Myocyte (in vitro differentiated cells): ENCODE measurements around the gene SLC16A8. TPM values are rescaled to one million over a fixed set of nuclear protein-coding genes. Genes with fewer than 3 reads are reported as not detected.

Experiments
- DNase-seq: peaks from one replicate; pipeline ENCODE4 v3.0.0-alpha.2; 2012; ENCODE audit warnings: low read depth
- total RNA-seq: library from RNA; depleted of rRNA; stranded (reverse); fragments of >200 nt; gene quantifications from 2 replicates; pipeline ENCODE4 v1.2.3, GENCODE V29; 2014

The SLC16A8 gene
- total RNA-seq, 1 donor from 2014 or later: 0.56 TPM

DNA sequence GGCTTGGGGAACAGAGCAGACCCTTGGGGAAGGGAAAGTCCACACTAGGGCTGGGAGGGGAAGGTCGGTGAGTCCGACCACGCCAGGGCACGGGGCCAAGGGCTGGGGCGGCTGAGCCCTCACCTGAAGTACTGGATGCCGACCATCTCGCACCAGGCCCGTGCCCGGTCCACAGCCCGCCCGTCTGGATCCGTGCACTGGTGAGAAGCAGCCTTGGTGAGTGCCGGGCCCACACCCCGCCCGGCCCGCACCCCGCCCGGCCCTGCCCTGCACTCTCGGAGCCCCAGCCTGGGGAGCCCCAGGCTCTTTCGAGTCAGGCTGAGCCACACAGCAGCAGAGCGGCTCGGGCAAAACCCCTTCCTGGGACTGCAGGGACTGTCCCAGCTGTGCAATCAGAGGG, 28.4 kb upstream of the SLC16A8 start:
- no peak for DNase-seq

DNA sequence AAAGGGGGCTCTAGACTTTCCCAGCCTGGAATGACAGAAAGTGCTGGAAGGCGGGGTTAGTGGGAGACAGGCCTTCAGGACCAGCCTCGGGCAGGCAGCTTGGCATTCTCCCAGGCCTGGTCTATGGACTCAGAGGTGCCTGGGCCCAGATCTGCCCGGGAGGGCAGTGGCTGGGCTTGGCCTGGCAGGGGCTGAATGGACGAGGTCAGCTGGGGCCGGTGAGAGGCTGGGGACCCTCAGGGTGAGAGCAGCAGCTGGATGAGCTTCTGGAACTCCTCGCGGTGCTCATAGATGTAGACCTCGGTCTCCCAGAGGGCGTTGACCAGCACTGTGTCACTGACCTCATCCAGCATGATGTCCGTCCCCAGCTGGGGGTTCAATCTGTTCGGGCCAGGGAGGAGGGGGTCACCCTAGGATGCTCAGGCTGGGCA, 28.0 kb upstream of the SLC16A8 start:
- DNase-seq: no peak

DNA sequence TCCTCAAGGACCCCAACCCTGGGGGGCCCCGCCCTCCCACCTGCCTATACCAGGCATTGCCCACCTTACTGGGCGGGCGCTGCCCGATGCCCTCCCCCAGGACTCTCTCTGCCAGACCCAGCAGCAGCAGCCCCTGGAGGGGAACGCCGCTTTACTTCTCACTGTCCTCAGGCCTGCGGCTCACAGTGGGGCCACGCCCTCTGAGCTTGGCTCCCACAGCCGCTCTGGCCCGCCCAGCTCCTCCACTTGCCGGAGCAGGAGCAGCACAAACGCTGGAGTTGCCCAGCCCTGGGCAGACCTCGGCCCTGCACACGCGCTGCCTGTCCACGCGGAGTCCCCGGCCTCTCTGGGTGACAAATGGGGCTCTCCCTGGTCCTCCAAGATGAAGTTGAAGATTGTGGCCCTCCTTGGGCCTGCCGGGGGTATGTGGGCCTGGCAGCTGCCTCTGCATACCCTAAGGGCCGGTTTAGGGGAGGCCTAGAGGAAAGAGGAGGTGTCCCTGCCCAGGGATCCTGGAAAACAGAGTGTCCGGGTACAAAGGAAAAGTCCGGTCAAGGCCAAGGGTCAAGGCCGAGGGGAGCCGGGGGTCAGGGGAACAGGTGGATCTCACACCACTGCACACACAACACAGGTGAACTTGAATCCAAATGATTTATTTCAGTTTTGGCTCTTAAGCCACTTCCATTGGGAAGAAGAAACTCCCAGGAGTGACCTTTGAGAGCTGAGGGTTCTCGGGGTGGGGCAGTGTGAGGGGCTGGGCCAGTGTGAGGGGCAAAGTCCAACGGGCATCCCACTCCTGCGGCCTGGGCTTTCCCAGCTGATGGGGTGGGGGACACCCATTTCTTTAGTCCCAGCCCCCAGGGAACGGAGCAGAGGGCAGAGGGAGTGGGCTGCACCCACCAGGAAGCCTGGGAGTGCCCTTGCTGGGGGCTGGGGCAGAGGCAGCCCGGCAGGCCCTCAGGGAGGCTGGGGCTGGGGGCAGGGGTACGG, 27.2 kb upstream of the SLC16A8 start:
- DNase-seq: no peak

DNA sequence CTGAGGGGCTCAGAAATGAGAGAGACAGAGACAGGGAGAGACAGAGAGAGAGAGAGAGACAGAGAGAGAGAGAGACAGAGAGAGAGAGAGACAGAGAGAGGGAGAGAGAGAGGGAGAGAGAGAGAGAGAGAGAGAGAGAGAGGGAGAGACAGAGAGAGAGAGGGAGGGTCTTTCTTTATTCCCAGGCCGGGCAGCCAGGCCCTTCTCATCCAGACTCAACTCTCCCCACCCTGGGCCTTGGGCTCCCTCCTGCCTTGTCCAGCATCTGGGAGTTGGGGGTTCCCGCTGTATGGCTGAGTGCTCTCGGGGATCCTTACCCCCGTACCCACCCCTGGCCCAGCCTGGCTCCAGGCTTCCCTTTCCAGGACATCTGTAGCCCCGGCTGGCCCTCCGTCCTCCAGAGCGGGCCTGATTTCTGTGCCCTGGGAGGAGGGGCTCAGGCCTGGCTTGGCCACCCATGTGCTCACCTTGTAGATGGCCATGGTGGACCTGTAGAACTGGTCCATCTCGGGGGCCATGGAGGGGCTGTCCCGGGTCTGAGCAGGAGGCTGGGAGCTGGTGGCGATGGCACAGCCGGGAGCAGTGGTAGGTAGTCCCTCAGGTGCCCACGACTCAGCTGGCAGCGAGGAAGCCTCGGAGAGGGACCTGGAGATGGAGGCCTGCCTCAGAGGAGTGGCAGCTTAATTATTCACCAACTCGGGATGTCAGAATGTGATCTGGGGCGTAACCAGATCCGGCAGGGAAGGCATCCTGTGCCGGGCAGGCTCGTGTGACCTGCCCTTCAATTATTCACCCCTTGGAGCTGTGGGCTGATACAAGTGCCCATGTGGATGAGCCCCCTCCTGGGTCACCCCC, 26.3 kb upstream of the SLC16A8 start, which contains the start of gene BAIAP2L2:
BAIAP2L2 (minus strand) TSS at position 677 of the 855 bp plus-strand sequence; CDS start at position 518, 159 bp downstream.
- DNase-seq: no peak

DNA sequence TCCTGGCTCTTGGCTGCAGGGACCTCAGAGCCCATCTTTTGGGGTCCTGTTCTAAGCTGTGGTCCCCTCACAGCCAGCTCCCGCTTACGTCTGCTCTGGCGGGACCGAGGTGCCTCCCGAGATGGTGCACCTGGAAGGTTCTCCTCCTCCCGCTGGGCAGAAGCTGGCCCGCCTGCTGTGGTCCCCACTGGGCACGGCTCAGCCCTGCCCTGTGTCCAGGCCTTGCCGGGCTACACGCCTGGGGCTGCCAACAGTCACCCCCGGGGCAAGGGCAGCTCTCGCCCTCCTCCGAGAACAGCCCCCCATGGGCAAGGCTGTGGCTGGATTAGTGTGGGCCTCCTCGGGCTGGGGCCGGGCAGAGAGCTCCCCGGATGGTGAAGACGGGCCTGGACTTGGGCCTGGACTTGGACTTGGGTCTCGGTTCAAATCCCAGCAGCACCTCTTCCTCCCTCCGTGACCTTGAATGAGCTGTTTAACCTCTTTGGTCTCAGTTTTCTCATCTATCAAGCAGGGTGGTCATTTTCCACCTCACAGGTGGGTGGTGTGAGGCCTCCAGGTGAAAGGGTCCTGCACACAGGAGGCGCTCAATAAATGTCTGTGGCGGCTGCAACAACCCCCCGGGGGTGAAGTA, 25.5 kb upstream of the SLC16A8 start:
- no peak for DNase-seq

DNA sequence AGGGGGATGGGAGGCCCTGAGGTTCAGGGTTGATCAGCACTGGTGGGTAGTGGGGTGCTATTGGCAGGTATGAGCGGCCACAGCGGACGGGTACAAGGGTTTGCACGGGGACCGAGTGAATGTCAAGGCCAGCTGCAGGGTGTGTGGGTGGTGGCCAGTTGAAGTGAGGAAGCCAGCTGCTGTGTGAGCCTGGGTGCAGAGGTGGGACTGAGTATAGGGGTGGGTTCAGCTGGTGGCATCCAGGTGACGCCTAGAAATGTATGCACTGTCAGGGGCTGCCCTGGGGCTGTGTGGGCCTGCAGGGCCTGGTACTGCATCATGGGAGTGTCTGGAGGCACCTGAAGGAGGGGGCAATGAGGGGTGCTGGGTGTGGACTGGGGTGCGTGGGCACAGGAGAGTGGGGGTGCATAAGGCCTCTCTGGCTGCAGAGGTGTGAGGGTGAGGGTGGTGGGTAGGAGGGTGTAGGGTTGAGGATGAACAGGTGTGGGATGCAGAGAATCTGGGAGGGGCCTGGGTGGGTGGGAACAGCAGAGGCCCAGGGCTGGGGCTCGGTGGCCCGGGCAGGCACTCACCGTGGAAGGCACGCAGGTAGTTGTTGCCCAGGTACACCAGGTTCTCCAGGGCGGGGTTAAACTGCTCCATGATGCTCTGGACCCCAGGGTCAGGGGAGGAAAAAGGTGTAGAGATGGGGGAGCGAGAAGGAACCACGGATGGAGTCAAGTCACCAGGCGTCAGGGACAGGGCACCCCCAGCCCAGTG, 24.8 kb upstream of the SLC16A8 start:
- no peak for DNase-seq

DNA sequence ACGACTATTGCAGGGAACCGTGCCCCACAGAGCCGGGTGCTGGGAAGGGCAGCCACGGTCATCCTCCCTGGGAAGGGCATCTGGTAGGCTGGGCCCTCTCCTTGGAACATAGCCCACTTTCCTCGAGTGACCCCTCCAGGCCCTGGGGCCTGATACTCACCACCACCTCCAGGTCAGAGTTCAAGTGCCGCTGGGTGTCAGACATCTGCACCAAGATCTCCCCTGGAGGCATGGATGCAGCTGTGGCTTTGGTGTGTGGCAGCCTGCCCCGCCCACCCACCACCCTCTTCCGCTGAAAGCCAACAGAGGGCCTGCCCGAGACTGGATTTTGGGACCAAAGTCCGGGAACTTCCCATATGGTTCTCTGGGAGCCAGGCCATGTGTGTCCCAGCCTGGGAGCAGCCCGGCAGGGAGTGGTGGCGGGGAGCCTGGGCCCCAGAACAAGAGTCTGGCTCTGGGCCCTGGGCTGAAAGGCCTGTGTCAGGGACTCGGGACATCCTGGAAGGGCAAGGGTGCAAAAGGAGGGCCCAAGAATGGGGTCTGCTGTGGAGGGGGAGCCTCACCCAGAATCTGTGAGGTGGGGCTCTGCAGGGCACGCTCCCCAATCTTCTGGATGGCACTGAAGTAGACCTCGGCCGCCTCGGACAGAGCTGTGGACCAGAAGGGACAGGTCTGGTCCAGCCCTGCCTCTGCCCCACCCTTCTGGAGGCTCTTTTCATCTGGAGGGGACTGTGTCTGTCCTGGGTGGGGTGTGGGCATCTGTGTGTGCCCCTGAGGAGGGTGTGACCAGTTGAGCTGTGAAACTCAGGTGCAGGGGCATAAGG, 23.9 kb upstream of the SLC16A8 start:
- no peak for DNase-seq

DNA sequence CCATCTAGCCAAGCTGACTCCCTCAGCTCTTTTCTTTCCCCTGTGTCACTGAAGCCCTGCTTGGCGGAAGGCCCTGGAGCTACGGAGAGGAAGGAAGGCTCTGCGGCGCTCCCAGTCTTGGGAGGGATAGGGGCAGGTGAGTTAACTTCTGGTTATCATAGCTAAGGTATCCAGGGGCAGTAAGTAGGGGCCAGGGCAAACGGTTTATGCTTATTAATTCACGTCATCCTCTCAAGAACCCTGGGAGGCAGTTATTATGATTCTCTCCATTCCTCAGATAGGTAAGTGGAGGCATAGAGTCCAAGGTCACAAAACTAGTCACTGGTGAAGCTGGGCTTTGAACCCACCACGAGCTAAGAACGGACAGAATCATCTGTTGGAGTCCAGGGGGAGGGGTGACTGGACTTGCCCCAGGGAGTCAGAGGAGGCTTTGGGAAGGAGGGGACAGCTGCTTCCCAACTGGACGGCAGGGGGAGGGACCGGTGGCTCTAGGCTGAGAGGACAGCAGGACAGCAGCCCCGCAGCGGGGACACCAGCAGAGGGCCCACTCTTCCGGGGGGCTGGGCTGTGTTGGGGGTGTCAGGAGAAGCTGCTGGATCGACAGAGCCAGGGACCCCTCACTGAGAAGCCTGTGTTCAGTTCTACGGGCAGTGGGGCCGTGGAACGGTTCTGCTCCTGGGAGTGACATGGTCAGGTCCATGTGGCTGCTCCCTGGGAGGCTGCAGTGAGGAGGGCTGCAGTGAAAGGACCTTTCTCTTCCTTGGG, 23.0 kb upstream of the SLC16A8 start:
- DNase-seq: peak; percentile 49

DNA sequence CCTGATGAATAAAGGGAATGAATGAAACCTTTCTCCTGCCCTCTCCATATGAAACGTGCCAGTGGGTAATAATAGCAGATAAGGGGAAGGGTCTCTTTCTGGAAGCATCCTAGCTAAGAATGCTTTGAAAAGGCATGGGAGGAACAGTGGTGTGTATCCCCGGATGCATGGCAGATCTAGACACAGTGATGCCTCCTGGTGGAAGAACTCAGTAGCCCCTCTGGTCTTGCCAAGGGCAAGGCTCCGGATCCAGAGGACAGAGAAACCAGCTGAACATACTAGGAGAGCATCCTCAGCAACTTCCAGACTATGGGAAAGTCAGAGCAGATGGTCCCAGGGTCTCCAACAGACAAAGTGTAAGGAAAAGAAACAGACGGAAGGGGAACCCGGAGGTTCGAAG, 20.1 kb upstream of the SLC16A8 start:
- DNase-seq: peak; percentile 36

DNA sequence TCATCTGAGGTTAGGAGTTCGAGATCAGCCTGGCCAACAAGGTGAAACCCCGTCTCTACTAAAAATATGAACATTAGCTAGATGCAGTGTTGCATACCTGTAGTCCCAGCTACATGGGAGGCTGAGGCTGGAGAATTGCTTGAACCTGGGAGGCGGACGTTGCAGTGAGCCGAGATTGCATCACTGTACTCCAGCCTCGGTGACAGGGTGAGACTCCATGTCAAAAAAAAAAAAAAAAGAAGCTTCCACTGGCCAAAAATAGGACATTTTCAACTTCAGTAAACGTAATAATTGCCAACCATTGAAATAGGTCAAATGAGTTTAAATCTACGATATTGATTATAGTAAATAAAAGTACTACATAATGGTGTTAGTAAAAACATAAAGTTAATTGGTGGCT, 19.7 kb upstream of the SLC16A8 start:
- DNase-seq: no peak

DNA sequence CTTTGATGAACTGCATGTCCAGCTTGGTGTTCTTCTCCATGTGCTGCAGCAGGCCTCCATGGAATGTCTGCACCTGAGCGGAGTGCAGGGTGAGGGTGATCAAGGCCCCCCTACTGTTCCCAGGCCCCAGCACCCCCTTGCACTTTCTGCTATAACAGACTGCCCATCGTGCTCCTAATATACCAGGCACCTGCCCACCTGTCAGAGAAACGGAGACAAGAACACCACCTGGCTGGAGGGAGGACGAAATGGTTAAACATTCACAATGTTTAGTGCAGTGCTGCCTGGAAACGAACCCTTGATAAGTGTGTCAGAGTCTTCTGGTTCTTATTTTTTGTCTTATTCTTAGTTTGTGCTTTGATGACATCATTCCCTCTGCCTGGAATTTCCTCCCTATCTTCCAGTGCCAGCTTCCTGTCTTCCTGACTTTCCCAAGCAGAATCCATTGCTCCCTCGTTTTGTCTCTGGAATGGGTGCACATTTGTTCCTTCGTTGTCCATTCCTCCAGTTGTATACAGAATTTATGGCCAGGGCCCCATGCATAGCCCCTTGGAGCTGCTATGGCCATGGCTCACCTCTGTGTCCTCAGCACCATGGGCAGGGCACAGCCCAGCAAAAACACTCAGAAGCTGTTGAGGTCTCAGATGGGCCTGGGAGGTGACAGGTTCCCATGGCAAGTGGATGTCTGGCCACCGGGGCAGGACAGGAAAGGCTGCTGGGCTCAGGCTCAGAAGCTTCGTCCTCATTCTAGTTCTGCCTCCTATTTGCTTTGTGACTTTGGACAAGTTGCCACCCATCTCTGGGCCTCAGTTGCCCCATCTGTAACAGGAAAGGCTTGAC, 14.6 kb upstream of the SLC16A8 start:
- no peak for DNase-seq

DNA sequence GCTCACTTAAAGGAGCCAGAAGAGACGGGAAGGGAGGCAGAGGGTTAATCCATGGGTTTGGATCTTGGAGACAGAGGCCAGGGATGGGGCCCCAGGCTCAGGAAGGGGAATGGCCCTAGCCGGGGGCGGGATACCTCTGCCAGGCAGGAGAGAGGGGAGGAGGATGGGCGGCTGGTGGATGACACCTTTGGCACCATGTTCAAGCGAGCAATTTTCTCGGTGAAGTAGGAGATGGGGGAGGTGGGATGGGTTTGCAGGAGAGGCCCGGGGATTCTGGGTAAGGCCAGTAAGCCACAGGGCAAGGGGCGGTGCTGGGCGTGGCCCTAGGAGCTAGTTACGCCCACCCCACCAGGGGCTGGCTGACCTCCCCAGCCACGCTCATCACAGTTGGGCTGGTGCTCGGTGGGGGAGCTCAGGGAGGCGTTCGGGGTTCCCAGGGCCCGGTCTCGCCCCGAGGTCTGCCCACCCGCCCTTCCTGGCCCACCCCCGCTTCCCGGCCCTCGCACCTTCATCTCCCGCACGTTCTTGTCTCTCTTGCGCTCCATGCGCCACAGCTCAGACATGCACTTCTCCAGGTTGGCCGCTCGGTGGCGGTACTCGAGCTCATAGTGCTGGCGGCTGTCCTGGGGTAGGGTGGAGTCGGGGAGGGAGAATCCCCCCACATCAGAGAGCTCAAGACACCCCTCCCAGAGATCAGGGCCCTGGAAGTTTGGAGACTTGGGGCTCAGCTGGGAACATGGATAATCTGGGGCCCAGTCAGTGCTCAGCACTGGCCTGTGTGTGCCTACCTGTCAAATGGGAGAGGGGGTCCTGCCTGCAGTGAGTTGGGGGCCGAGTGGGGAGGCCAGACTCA, 13.8 kb upstream of the SLC16A8 start:
- no peak for DNase-seq

DNA sequence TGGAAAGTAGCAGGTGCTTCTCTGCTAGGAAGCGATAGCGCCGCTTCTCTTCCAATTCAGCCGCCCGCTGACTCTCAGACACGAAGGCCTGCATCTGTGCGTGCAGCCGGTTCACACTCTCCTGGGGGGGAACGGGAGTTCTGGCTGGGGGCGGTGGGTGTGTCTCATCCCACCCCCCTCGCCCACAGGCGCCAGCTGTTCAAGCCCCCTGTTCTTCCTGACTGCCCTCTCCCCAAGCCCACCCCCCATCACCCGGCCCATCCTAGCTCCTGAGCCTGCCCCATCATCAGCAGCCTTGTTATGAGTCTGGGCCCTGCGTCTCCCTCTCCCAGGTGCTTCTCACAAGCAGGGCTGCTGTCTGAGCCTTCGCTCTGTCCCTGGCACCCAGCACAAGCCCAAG, 13.1 kb upstream of the SLC16A8 start:
- DNase-seq: no peak

DNA sequence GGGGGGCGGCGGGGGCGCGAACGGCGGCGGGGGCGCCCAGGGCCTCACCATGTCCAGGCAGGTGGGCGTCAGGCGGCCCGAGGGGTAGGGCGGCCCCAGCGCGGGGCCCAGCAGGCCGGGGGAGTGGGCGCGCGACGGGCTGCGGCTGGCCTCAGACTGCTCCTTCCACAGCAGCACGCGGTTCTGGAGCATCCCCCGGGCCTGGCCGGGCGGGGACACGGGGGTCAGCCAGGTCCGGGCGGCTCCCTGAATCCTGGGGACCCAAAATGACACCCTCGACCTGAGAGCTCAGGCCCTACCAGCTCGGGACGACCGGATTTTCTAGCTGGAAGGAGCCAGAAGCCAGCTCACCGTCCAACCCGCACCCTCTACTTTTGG, 5.5 kb upstream of the SLC16A8 start:
- DNase-seq: no peak

DNA sequence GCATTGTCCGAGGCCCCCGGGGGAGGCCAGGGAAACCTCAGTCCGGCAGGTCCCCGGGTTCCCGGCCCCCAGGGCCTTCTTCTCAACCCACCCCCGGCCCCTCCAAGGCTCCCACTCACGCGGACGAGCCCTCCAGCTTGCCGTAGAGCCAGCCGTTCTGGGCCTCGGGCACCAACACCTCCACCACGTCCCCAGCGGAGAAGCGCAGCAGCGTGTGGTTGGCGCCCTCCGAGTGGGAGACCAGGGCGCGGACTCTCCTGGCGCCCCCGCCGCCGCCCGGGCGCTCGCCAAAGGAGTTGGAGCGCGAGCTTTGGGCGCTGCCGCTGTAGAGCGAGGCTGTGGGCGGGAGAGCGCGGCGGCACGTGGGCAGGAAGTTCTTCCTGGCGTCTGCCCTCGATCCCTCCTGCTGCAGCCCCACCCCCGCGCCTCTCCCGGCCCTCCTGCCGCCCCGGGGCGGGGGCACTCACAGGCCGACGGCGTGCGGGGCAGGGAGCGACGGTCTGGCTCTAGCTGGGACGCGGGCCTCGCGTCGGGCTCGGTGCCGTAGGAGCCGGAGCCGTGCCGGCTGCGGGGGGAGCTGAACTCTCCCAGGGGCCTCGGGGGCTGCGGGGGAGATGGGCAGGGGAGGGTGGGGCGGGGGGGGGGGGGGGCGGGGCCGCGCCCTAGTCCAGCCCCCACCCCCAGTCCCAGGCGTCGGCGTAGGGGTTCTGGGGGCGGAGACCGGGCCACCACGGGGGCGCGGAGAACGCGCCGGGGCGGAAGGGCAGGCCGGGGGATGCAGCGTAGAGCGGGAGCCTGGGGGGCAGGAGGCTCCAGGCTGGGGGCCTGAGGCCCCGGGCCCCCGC, 4.9 kb upstream of the SLC16A8 start:
- no peak for DNase-seq

DNA sequence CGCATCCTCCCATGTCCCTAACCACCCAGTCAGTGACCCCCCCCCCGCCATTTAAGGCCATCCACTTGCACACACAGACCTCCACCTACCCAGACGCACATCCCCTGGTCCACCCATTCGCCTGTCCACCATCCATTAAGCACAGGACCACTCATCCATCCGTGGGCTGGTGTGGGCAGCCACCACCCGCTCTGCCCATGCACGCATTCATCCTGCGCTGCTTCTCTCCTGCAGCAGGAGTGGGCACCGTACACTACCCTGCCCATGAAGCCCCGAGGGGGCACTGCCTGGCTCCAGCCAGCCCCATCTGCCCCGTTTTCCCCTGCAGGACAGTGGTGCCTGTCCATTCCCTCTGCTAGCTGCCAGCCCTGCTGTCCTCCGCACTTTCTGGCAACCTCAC, 3.9 kb upstream of the SLC16A8 start:
- DNase-seq: no peak
